Measurements from ENCODE around the gene FBXO22. TPM values are rescaled to one million over a fixed set of nuclear protein-coding genes. Genes with fewer than 3 reads are reported as not detected.
A peak's percentile ranks its signal among the peaks of the same experiment; 100 is the strongest.
"Not testable (repeated sequence)": the region's sequence is repeated elsewhere in the genome, so short reads cannot be mapped to it uniquely, and the experiment has no call there.

Gene FBXO22
- polyA plus RNA-seq, 1 donor (not counting 4 experiments of a cell fraction or from before 2014, with no cell fraction given), result 68.5 TPM

DNA sequence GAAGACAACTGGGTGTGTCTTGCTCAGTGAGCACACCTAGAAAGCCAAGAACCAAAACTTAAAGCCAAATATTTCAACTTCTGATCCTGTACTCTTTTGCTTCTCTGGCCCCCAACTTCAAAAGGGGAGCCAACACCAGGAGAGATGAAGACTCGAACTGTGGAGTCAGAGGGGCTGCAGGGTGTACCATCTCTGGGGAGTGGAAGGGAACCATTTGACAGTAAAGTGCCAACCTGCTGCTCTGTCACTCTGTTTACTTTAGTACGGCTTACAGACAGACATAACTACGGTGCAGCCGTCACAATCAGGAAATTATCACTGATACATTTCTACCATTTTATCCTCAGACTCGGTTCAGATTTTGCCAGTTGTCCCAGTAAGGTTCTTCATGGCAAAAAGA lies 1.6 kb downstream of the FBXO22 start:
- Histone ChIP-seq H3K9me1 (ENCODE audit: control insufficient read depth, extremely low read depth, insufficient read depth, low read length) (peaks cover 2% of the 10 kb centered on the region), H3K4me2 (ENCODE audit: control insufficient read depth, extremely low read depth, insufficient read depth, low read depth, low read length) (peak overlapping the region; percentile 86), H3K36me3 (ENCODE audit: control insufficient read depth in 2 of 2, extremely low read depth in 1 of 2, insufficient read depth in 2 of 2, low read length in 2 of 2) (peaks cover 12 to 18% of the 10 kb centered on the region in 2 experiments), H3K9ac (ENCODE audit: control insufficient read depth, extremely low read depth, insufficient read depth, low read length) (peak overlapping the region; percentile 39), H3K4me1 (ENCODE audit: control insufficient read depth, extremely low read depth, insufficient read depth, low read length) (peaks cover 16% of the 10 kb centered on the region), H3K79me2 (ENCODE audit: control insufficient read depth, insufficient read depth, low read length) (peaks cover 62% of the 10 kb centered on the region), H4K20me1 (ENCODE audit: control insufficient read depth, extremely low read depth, insufficient read depth, low read length) (peaks cover 3% of the 10 kb centered on the region), H3K4me3 (ENCODE audit: control insufficient read depth in 2 of 3, extremely low read depth in 1 of 3, insufficient read depth in 2 of 3, low read depth in 1 of 3, low read length in 3 of 3) (peak overlapping the region; percentile 20 to 69 (median 59)), H3K27ac (ENCODE audit: control insufficient read depth, insufficient read depth, low read length) (peak overlapping the region; percentile 33), H3K27me3 (ENCODE audit: control insufficient read depth, extremely low read depth, insufficient read depth, low read length) (no peaks in the 10 kb centered on the region), H3K9me3 (ENCODE audit: control insufficient read depth, low read depth, low read length) (no peaks in the 10 kb centered on the region), H2AFZ (ENCODE audit: control insufficient read depth, low read length) (no peak overlapping the region)
- DNase-seq (ENCODE audit: low read depth, low spot score) (no peak), FAIRE-seq (no peak)
- TF ChIP-seq EZH2 (IDR thresholded peaks at IDR 0.05; ENCODE audit: low read length), result no peak
- TF ChIP-seq, protein P1, sequence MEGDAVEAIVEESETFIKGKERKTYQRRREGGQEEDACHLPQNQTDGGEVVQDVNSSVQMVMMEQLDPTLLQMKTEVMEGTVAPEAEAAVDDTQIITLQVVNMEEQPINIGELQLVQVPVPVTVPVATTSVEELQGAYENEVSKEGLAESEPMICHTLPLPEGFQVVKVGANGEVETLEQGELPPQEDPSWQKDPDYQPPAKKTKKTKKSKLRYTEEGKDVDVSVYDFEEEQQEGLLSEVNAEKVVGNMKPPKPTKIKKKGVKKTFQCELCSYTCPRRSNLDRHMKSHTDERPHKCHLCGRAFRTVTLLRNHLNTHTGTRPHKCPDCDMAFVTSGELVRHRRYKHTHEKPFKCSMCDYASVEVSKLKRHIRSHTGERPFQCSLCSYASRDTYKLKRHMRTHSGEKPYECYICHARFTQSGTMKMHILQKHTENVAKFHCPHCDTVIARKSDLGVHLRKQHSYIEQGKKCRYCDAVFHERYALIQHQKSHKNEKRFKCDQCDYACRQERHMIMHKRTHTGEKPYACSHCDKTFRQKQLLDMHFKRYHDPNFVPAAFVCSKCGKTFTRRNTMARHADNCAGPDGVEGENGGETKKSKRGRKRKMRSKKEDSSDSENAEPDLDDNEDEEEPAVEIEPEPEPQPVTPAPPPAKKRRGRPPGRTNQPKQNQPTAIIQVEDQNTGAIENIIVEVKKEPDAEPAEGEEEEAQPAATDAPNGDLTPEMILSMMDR (optimal IDR thresholded peaks at IDR 0.05 in 1 of 3, IDR thresholded peaks at IDR 0.05 in 1 of 3, conservative IDR thresholded peaks at IDR 0.05 in 1 of 3; ENCODE audit: extremely low read depth in 1 of 3, insufficient read depth in 2 of 3, low read length in 3 of 3), result no peak
- dilution Hi-C loops (cut with MboI; ENCODE audit: extremely low pct_ligation_motif_present, low sequenced_read_pairs), result no loop called here

DNA sequence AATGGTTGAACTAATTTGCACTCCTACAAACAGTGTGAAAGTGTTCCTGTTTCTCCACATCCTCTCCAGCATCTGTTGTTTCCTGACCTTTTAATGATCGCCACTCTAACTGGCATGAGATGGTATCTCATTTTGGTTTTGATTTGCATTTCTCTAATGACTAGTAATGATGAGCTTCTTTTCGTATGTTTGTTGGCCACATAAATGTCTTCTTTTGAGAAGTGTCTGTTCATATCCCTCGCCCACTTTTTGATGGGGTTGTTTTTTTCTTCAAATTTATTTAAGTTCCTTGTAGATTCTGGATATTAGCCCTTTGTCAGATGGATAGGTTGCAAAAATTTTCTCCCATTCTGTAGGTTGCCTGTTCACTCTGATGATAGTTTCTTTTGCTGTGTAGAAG lies 6.7 kb downstream of the FBXO22 start:
- H3K4me2 ChIP-seq (ENCODE audit: control insufficient read depth, extremely low read depth, insufficient read depth, low read depth, low read length); H2AFZ ChIP-seq (ENCODE audit: control insufficient read depth, low read length); H3K9me1 ChIP-seq (ENCODE audit: control insufficient read depth, extremely low read depth, insufficient read depth, low read length); H4K20me1 ChIP-seq (ENCODE audit: control insufficient read depth, extremely low read depth, insufficient read depth, low read length); H3K4me3 ChIP-seq (ENCODE audit: control insufficient read depth in 2 of 3, extremely low read depth in 1 of 3, insufficient read depth in 2 of 3, low read depth in 1 of 3, low read length in 3 of 3); H3K9ac ChIP-seq (ENCODE audit: control insufficient read depth, extremely low read depth, insufficient read depth, low read length); H3K4me1 ChIP-seq (ENCODE audit: control insufficient read depth, extremely low read depth, insufficient read depth, low read length); H3K9me3 ChIP-seq (ENCODE audit: control insufficient read depth, low read depth, low read length); FAIRE-seq; H3K27ac ChIP-seq (ENCODE audit: control insufficient read depth, insufficient read depth, low read length); H3K27me3 ChIP-seq (ENCODE audit: control insufficient read depth, extremely low read depth, insufficient read depth, low read length); dilution Hi-C loops (cut with MboI; ENCODE audit: extremely low pct_ligation_motif_present, low sequenced_read_pairs); DNase-seq (ENCODE audit: low read depth, low spot score): not testable (repeated sequence)
- Histone ChIP-seq H3K79me2 (ENCODE audit: control insufficient read depth, insufficient read depth, low read length) (peaks cover 91% of the 10 kb centered on the region), H3K36me3 (ENCODE audit: control insufficient read depth in 2 of 2, extremely low read depth in 1 of 2, insufficient read depth in 2 of 2, low read length in 2 of 2) (peaks cover 18 to 23% of the 10 kb centered on the region in 2 experiments)

DNA sequence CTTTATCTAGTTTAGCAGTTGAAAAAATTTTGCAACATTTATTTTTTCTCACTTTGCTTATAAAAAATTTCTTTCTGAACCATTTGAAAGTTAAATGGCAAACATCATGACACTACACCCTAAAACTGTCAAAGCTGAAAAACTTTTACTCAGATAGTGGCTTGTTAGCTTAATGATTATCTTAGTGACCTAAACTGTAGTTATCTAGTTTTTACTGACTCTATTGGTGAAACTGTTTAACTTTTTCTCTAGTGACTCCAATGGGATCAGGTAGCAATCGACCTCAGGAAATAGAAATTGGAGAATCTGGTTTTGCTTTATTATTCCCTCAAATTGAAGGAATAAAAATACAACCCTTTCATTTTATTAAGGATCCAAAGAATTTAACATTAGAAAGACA lies 13.3 kb downstream of the FBXO22 start:
- no peak for FAIRE-seq
- no peak overlapping the region for H3K9ac ChIP-seq (ENCODE audit: control insufficient read depth, extremely low read depth, insufficient read depth, low read length)
- H4K20me1 ChIP-seq (ENCODE audit: control insufficient read depth, extremely low read depth, insufficient read depth, low read length), result peaks cover 3% of the 10 kb centered on the region
- H3K4me3 ChIP-seq (ENCODE audit: control insufficient read depth in 2 of 3, extremely low read depth in 1 of 3, insufficient read depth in 2 of 3, low read depth in 1 of 3, low read length in 3 of 3), result no peak overlapping the region
- H3K9me3 ChIP-seq (ENCODE audit: control insufficient read depth, low read depth, low read length), result no peaks in the 10 kb centered on the region
- H3K36me3 ChIP-seq (ENCODE audit: control insufficient read depth in 2 of 2, extremely low read depth in 1 of 2, insufficient read depth in 2 of 2, low read length in 2 of 2), result peaks cover 15 to 33% of the 10 kb centered on the region in 2 experiments
- H3K4me1 ChIP-seq (ENCODE audit: control insufficient read depth, extremely low read depth, insufficient read depth, low read length), result peaks cover 1% of the 10 kb centered on the region
- H3K4me2 ChIP-seq (ENCODE audit: control insufficient read depth, extremely low read depth, insufficient read depth, low read depth, low read length), result no peak overlapping the region
- no peak for DNase-seq (ENCODE audit: low read depth, low spot score)
- peaks cover under 1% of the 10 kb centered on the region for H3K9me1 ChIP-seq (ENCODE audit: control insufficient read depth, extremely low read depth, insufficient read depth, low read length)
- H3K27ac ChIP-seq (ENCODE audit: control insufficient read depth, insufficient read depth, low read length), result no peak overlapping the region
- TF ChIP-seq, protein P1 (optimal IDR thresholded peaks at IDR 0.05 in 1 of 3, IDR thresholded peaks at IDR 0.05 in 1 of 3, conservative IDR thresholded peaks at IDR 0.05 in 1 of 3; ENCODE audit: extremely low read depth in 1 of 3, insufficient read depth in 2 of 3, low read length in 3 of 3), result no peak
- no peak for TF ChIP-seq EZH2 (IDR thresholded peaks at IDR 0.05; ENCODE audit: low read length)
- peaks cover 58% of the 10 kb centered on the region for H3K79me2 ChIP-seq (ENCODE audit: control insufficient read depth, insufficient read depth, low read length)
- H3K27me3 ChIP-seq (ENCODE audit: control insufficient read depth, extremely low read depth, insufficient read depth, low read length), result no peaks in the 10 kb centered on the region
- dilution Hi-C loops (cut with MboI; ENCODE audit: extremely low pct_ligation_motif_present, low sequenced_read_pairs), result no loop called here
- H2AFZ ChIP-seq (ENCODE audit: control insufficient read depth, low read length), result no peak overlapping the region

Measured in keratinocyte (primary cell).